ENCODE measurements around the gene GABRR1. TPM values are rescaled to one million over a fixed set of nuclear protein-coding genes. Genes with fewer than 3 reads are reported as not detected.
"Not testable (repeated sequence)": the region's sequence is repeated elsewhere in the genome, so short reads cannot be mapped to it uniquely, and the experiment has no call there.

Gene GABRR1
- total RNA-seq, 1 donor from 2014 or later: not detected

GRCh38 chr6:89242574-89243330, 25.6 kb upstream of the GABRR1 start:
- Histone ChIP-seq H3K9ac (ENCODE audit: low read length) (no peak overlapping the region), H3K4me3 (ENCODE audit: insufficient read depth, low read depth, low read length) (no peak overlapping the region), H2AFZ (ENCODE audit: low read depth, low read length) (no peak overlapping the region), H3K79me2 (ENCODE audit: insufficient read depth, low read length) (no peaks in the 10 kb centered on the region), H3K27ac (ENCODE audit: low read depth, low read length) (no peak overlapping the region), H3K4me1 (ENCODE audit: insufficient read depth, low read length) (no peaks in the 10 kb centered on the region), H4K20me1 (ENCODE audit: insufficient read depth, low read length) (no peaks in the 10 kb centered on the region), H3K4me2 (ENCODE audit: low read length) (no peak overlapping the region), H3K9me3 (ENCODE audit: insufficient read depth, low read depth, low read length) (no peaks in the 10 kb centered on the region), H3K27me3 (ENCODE audit: insufficient read depth, low read length) (peaks cover 12% of the 10 kb centered on the region), H3K36me3 (ENCODE audit: insufficient read depth, low read length) (no peaks in the 10 kb centered on the region)
- Mint-ChIP-seq H3K9me3 (ENCODE audit: unreplicated experiment) (no peaks in the 10 kb centered on the region), H3K4me1 (ENCODE audit: low read depth, unreplicated experiment) (no peaks in the 10 kb centered on the region), H3K36me3 (ENCODE audit: low read depth, unreplicated experiment) (no peaks in the 10 kb centered on the region), H3K4me3 (ENCODE audit: unreplicated experiment) (no peak overlapping the region), H3K27me3 (ENCODE audit: low read depth, unreplicated experiment) (peaks cover 4% of the 10 kb centered on the region), H3K27ac (ENCODE audit: unreplicated experiment) (no peak overlapping the region)
- TF ChIP-seq EZH2 (IDR thresholded peaks at IDR 0.05; ENCODE audit: insufficient read depth, low read length) (no peak), CTCF (IDR thresholded peaks at IDR 0.05; ENCODE audit: insufficient read depth, low read depth, low read length) (peak; percentile 39)
- DNase-seq (ENCODE audit: low read depth): peak; percentile 18
- FAIRE-seq: no peak

- Histone ChIP-seq H3K9me3 (ENCODE audit: insufficient read depth, low read depth, low read length) (no peaks in the 10 kb centered on the region), H3K9ac (ENCODE audit: low read length) (no peak overlapping the region), H3K36me3 (ENCODE audit: insufficient read depth, low read length) (no peaks in the 10 kb centered on the region), H3K4me2 (ENCODE audit: low read length) (no peak overlapping the region), H3K4me3 (ENCODE audit: insufficient read depth, low read depth, low read length) (no peak overlapping the region), H3K79me2 (ENCODE audit: insufficient read depth, low read length) (no peaks in the 10 kb centered on the region), H3K27me3 (ENCODE audit: insufficient read depth, low read length) (peaks cover 8% of the 10 kb centered on the region), H4K20me1 (ENCODE audit: insufficient read depth, low read length) (no peaks in the 10 kb centered on the region), H3K27ac (ENCODE audit: low read depth, low read length) (no peak overlapping the region), H2AFZ (ENCODE audit: low read depth, low read length) (no peak overlapping the region), H3K4me1 (ENCODE audit: insufficient read depth, low read length) (no peaks in the 10 kb centered on the region)
- DNase-seq (ENCODE audit: low read depth) (no peak), FAIRE-seq (no peak)
- H3K36me3 Mint-ChIP-seq (ENCODE audit: low read depth, unreplicated experiment): no peaks in the 10 kb centered on the region
- H3K27me3 Mint-ChIP-seq (ENCODE audit: low read depth, unreplicated experiment): no peaks in the 10 kb centered on the region
- no peak overlapping the region for H3K4me3 Mint-ChIP-seq (ENCODE audit: unreplicated experiment)
- no peak overlapping the region for H3K27ac Mint-ChIP-seq (ENCODE audit: unreplicated experiment)
- no peak for TF ChIP-seq EZH2 (IDR thresholded peaks at IDR 0.05; ENCODE audit: insufficient read depth, low read length)
- TF ChIP-seq CTCF (IDR thresholded peaks at IDR 0.05; ENCODE audit: insufficient read depth, low read depth, low read length): peak; percentile 19
- H3K4me1 Mint-ChIP-seq (ENCODE audit: low read depth, unreplicated experiment): no peaks in the 10 kb centered on the region
- H3K9me3 Mint-ChIP-seq (ENCODE audit: unreplicated experiment): peaks cover 9% of the 10 kb centered on the region
These were observed 22.2 kb upstream of the GABRR1 start for GRCh38 chr6:89239338-89239737.

- H3K27me3 ChIP-seq (ENCODE audit: insufficient read depth, low read length): no peaks in the 10 kb centered on the region
- no peaks in the 10 kb centered on the region for H3K4me1 ChIP-seq (ENCODE audit: insufficient read depth, low read length)
- FAIRE-seq: no peak
- H3K36me3 ChIP-seq (ENCODE audit: insufficient read depth, low read length): no peaks in the 10 kb centered on the region
- H2AFZ ChIP-seq (ENCODE audit: low read depth, low read length): no peak overlapping the region
- H3K27ac ChIP-seq (ENCODE audit: low read depth, low read length): no peak overlapping the region
- H3K9ac ChIP-seq (ENCODE audit: low read length): no peak overlapping the region
- Mint-ChIP-seq H3K4me3 (ENCODE audit: unreplicated experiment) (no peak overlapping the region), H3K4me1 (ENCODE audit: low read depth, unreplicated experiment) (no peaks in the 10 kb centered on the region), H3K27ac (ENCODE audit: unreplicated experiment) (no peak overlapping the region), H3K27me3 (ENCODE audit: low read depth, unreplicated experiment) (no peaks in the 10 kb centered on the region), H3K36me3 (ENCODE audit: low read depth, unreplicated experiment) (peaks cover under 1% of the 10 kb centered on the region), H3K9me3 (ENCODE audit: unreplicated experiment) (peaks cover 13% of the 10 kb centered on the region)
- no peaks in the 10 kb centered on the region for H3K79me2 ChIP-seq (ENCODE audit: insufficient read depth, low read length)
- DNase-seq (ENCODE audit: low read depth): no peak
- TF ChIP-seq CTCF (IDR thresholded peaks at IDR 0.05; ENCODE audit: insufficient read depth, low read depth, low read length) (no peak), EZH2 (IDR thresholded peaks at IDR 0.05; ENCODE audit: insufficient read depth, low read length) (no peak)
- no peaks in the 10 kb centered on the region for H3K9me3 ChIP-seq (ENCODE audit: insufficient read depth, low read depth, low read length)
- H4K20me1 ChIP-seq (ENCODE audit: insufficient read depth, low read length): no peaks in the 10 kb centered on the region
- H3K4me3 ChIP-seq (ENCODE audit: insufficient read depth, low read depth, low read length): no peak overlapping the region
- H3K4me2 ChIP-seq (ENCODE audit: low read length): no peak overlapping the region
These were observed 20.0 kb upstream of the GABRR1 start for GRCh38 chr6:89237158-89237557.

- H3K4me1 ChIP-seq (ENCODE audit: insufficient read depth, low read length); DNase-seq (ENCODE audit: low read depth); H2AFZ ChIP-seq (ENCODE audit: low read depth, low read length); H3K27me3 ChIP-seq (ENCODE audit: insufficient read depth, low read length); H3K27me3 Mint-ChIP-seq (ENCODE audit: low read depth, unreplicated experiment); H3K4me2 ChIP-seq (ENCODE audit: low read length); H3K9me3 ChIP-seq (ENCODE audit: insufficient read depth, low read depth, low read length); H3K79me2 ChIP-seq (ENCODE audit: insufficient read depth, low read length); H3K27ac ChIP-seq (ENCODE audit: low read depth, low read length); H3K4me3 Mint-ChIP-seq (ENCODE audit: unreplicated experiment); FAIRE-seq; H3K9ac ChIP-seq (ENCODE audit: low read length); H3K4me1 Mint-ChIP-seq (ENCODE audit: low read depth, unreplicated experiment); H3K36me3 ChIP-seq (ENCODE audit: insufficient read depth, low read length); H3K27ac Mint-ChIP-seq (ENCODE audit: unreplicated experiment); H4K20me1 ChIP-seq (ENCODE audit: insufficient read depth, low read length); H3K4me3 ChIP-seq (ENCODE audit: insufficient read depth, low read depth, low read length); H3K36me3 Mint-ChIP-seq (ENCODE audit: low read depth, unreplicated experiment): not testable (repeated sequence)
- H3K9me3 Mint-ChIP-seq (ENCODE audit: unreplicated experiment): peaks cover 17% of the 10 kb centered on the region
These were observed 16.4 kb upstream of the GABRR1 start for GRCh38 chr6:89233605-89234004.

Measured in astrocyte (in vitro differentiated cells and primary cell).